Medulla oblongata (tissue), 1 donor: ENCODE results near the gene RAB41.
"Not testable (repeated sequence)": the region's sequence is repeated elsewhere in the genome, so short reads cannot be mapped to it uniquely, and the experiment has no call there.

Experiments used
- DNase-seq: peaks from one replicate; pipeline ENCODE4 v3.0.0-alpha.2; 2015; ENCODE audit errors: extremely low spot score

Gene RAB41

GRCh38 chrX:70289793-70290770 is 8.1 kb downstream of the RAB41 start, which contains the start of the genes KIF4A and PDZD11:
KIF4A (plus strand) TSS chrX:70290104; CDS start chrX:70290459, 355 bp downstream.
PDZD11 (minus strand) TSS chrX:70289927; CDS start chrX:70289341, 586 bp downstream.
- DNase-seq, result peak; percentile 77

GRCh38 chrX:70292788-70293187 is 10.8 kb downstream of the RAB41 start:
- no peak for DNase-seq

DNA sequence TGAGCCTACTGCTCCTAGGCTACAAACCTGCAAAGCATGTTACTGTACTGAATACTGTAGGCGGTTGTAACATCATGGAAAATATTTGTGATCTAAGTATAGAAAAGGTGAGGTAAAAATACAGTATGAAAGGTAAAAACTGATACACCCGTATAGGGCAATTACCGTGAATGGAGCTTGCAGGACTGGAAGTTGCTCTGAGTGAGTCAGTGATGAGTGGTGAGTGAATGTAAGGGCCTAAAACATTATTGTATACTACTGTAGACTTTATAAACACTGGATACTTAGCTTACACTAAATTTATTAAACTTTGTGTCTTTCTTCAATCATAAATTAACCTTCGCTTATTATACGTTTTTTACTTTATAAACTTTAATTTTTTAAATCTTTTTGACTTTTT is 11.6 kb downstream of the RAB41 start:
- DNase-seq, result no peak

- no peak for DNase-seq
Observed at GRCh38 chrX:70301716-70302115, 19.7 kb downstream of the RAB41 start.

DNA sequence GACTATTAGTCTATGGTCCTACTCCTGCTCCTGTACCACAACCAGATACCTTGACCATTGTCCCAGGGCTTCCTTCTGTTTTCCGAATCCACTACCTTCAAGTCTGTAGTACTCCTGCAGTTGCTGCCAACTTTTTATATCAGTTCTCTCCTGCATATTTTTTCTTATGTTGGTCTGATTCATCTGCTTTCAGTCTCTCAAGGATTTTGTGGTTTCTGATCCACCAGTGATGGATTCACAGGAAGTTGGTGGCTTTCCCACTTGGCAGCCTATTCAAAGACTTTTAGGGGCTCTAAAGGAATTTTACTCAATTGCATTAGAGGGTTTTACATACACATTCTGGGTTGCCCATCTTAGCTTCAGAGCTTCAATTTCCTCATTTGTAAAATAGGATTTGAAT is 31.5 kb downstream of the RAB41 start:
- no peak for DNase-seq

GRCh38 chrX:70322784-70323183 is 40.8 kb downstream of the RAB41 start:
- no peak for DNase-seq

- DNase-seq, result not testable (repeated sequence)
Observed at GRCh38 chrX:70323628-70324027, 41.7 kb downstream of the RAB41 start.

DNA sequence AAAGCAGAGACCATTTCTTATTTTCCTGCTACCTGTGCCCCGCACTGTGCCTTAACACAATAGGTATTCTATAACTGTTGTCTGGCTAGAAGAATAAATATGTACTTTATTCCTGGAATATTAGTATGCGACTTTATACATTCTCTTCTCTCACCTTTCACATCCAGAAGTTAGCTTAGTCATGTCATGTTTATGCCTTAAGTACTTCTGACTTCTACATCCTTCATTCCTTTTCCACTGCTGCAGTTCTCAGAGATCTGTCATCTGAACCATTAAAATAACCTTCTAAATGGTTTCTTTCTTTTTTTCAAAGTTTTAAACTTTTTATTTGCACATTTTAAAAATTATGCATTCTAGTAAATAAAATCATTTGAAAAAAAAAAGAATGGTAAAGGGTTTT is 42.4 kb downstream of the RAB41 start:
- no peak for DNase-seq

GRCh38 chrX:70331161-70331560 is 49.2 kb downstream of the RAB41 start:
- DNase-seq, result no peak

DNA sequence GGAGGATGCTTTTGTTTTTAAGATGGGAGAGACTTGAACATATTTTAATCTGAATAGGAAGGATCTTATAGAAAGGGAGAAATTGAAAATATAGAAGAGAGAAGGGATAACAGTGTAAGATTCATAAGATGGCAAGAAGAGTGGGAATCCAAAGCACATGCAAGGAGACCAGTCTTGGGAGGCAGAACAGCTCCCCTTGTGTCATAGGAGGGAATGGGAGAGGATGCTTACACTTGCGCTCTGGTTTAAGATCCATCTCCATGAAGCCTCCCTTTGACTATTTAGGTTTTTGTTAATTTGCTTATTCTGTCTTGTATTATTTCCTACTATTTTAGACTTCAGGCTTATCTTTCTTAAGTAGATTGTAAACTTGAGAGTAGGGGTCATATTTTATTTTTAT is 50.6 kb downstream of the RAB41 start:
- no peak for DNase-seq
